CD8-positive, alpha-beta memory T cell (primary cell): ENCODE results near the gene SPAG4. TPM values are rescaled to one million over a fixed set of nuclear protein-coding genes. Genes with fewer than 3 reads are reported as not detected.
A peak's percentile ranks its signal among the peaks of the same experiment; 100 is the strongest.

Experiments
- CTCF ChIA-PET: fragments of 350-600 bp; sonication (Branson Sonifier 250); formaldehyde crosslinking; loops from one replicate; lab custom pipeline; 2021; ENCODE audit warnings: antibody characterized with exemption; lab: Charles Lee
- POLR2A ChIA-PET: fragments of 350-600 bp; sonication (Branson Sonifier 250); formaldehyde crosslinking; loops from one replicate; lab custom pipeline; 2021; ENCODE audit warnings: antibody characterized with exemption; lab: Charles Lee
- DNase-seq, 5 donors: peaks; one replicate each; pipeline versions ENCODE4 v3.0.0 to v3.0.0-alpha.2; 2020 to 2022; ENCODE audit warnings: mixed read lengths in 1 of 5
- H3K27ac ChIP-seq: one replicate; pipeline ENCODE4 v1.7.0; 2013; ENCODE audit warnings: low read depth, mild to moderate bottlenecking, low read length, moderate library complexity
- H3K27me3 ChIP-seq: 2 replicates; pipeline ENCODE4 v1.7.0; 2013; ENCODE audit warnings: low read length, mild to moderate bottlenecking; ENCODE audit not compliant: insufficient read depth, poor library complexity, severe bottlenecking
- H3K36me3 ChIP-seq: 2 replicates; pipeline ENCODE4 v1.7.0; 2013; ENCODE audit warnings: mild to moderate bottlenecking, low read length, moderate library complexity; ENCODE audit not compliant: insufficient read depth
- H3K4me1 ChIP-seq: 2 replicates; pipeline ENCODE4 v1.7.0; 2013; ENCODE audit warnings: mild to moderate bottlenecking, low read length, moderate library complexity; ENCODE audit not compliant: insufficient read depth
- H3K4me3 ChIP-seq: 2 replicates; pipeline ENCODE4 v1.7.0; 2013; ENCODE audit warnings: mild to moderate bottlenecking, low read length
- H3K9me3 ChIP-seq: 2 replicates; pipeline ENCODE4 v1.7.0; 2013; ENCODE audit warnings: mild to moderate bottlenecking, low read length
- H3K27ac Mint-ChIP-seq, 8 donors: one replicate each; pipeline ENCODE4 v1.8.0; 2020 to 2021; ENCODE audit warnings: mixed read lengths in 8 of 8, mild to moderate bottlenecking in 6 of 8, inconsistent platforms in 3 of 8, moderate library complexity in 3 of 8
- H3K27me3 Mint-ChIP-seq, 2 donors: one replicate each; pipeline ENCODE4 v1.8.0; 2020 to 2021; ENCODE audit warnings: mixed read lengths in 2 of 2, mild to moderate bottlenecking in 1 of 2, moderate library complexity in 1 of 2
- H3K36me3 Mint-ChIP-seq, 3 donors: one replicate each; pipeline ENCODE4 v1.8.0; 2020 to 2021; ENCODE audit warnings: mixed read lengths in 3 of 3, inconsistent platforms in 1 of 3, mild to moderate bottlenecking in 1 of 3
- H3K4me1 Mint-ChIP-seq, 3 donors: one replicate each; pipeline ENCODE4 v1.8.0; 2020 to 2021; ENCODE audit warnings: mixed read lengths in 3 of 3, inconsistent platforms in 1 of 3, mild to moderate bottlenecking in 1 of 3
- H3K4me3 Mint-ChIP-seq, 7 donors: one replicate each; pipeline ENCODE4 v1.8.0; 2020 to 2021; ENCODE audit warnings: mixed read lengths in 7 of 7, mild to moderate bottlenecking in 6 of 7, moderate library complexity in 4 of 7, inconsistent platforms in 2 of 7
- H3K9me3 Mint-ChIP-seq, 5 donors: one replicate each; pipeline ENCODE4 v1.8.0; 2020 to 2022; ENCODE audit warnings: mixed read lengths in 5 of 5, mild to moderate bottlenecking in 3 of 5, moderate library complexity in 2 of 5, inconsistent platforms in 1 of 5
- polyA plus RNA-seq: library from polyadenylated mRNA; unstranded; fragments of 300-500 nt; fragmentation: Illumina TruSeq; gene quantifications from one replicate; pipeline ENCODE4 v1.2.3, GENCODE V29; 2021
- total RNA-seq, 2 experiments: library from RNA; stranded (reverse); gene quantifications; one replicate each; pipeline ENCODE4 v1.2.3, GENCODE V29; 2021

Gene SPAG4
- total and polyA plus RNA-seq, 3 experiments from 2014 or later: 1.1 to 2.1 (median 2.1) TPM

GRCh38 chr20:35606127-35606526, 9.5 kb upstream of the SPAG4 start:
- H3K9me3 ChIP-seq: no peaks in the 10 kb centered on the region
- no peak overlapping the region for H3K4me3 ChIP-seq
- no peak for DNase-seq
- H3K36me3 Mint-ChIP-seq: peaks cover 0 to 1% (median 0%) of the 10 kb centered on the region in 3 donors
- H3K9me3 Mint-ChIP-seq: no peaks in the 10 kb centered on the region
- H3K4me1 ChIP-seq: peaks cover 4% of the 10 kb centered on the region
- no peak overlapping the region for H3K27ac ChIP-seq
- no peaks in the 10 kb centered on the region for H3K36me3 ChIP-seq
- H3K4me3 Mint-ChIP-seq: no peak overlapping the region
- peaks cover 6% of the 10 kb centered on the region for H3K27me3 ChIP-seq
- ChIA-PET POLR2A (no interaction called here), CTCF (interaction anchor here (1.0 to 1.3 kb wide), 2 partner anchors 10 to 13 kb away, joined by 3 read pairs; partner anchors contain the start of gene SPAG4)
- peaks cover 3 to 4% of the 10 kb centered on the region in 2 donors for H3K27me3 Mint-ChIP-seq
- peaks cover 2 to 9% (median 4%) of the 10 kb centered on the region in 3 donors for H3K4me1 Mint-ChIP-seq
- H3K27ac Mint-ChIP-seq: no peak overlapping the region

GRCh38 chr20:35607003-35607735, 8.5 kb upstream of the SPAG4 start:
- ChIA-PET POLR2A (no interaction called here), CTCF (interaction anchor here (1.0 to 1.3 kb wide), 2 partner anchors 9 to 12 kb away, joined by 3 read pairs; partner anchors contain the start of gene SPAG4)
- Mint-ChIP-seq H3K36me3 (peaks cover 0 to 1% (median 0%) of the 10 kb centered on the region in 3 donors), H3K27me3 (no peaks in the 10 kb centered on the region), H3K9me3 (no peaks in the 10 kb centered on the region), H3K27ac (peak overlapping the region in 1 of 8 donors; percentile 47), H3K4me1 (peaks cover 0 to under 1% (median 0%) of the 10 kb centered on the region in 3 donors), H3K4me3 (no peak overlapping the region)
- H3K27me3 ChIP-seq: peaks cover 3% of the 10 kb centered on the region
- H3K36me3 ChIP-seq: no peaks in the 10 kb centered on the region
- H3K4me1 ChIP-seq: no peaks in the 10 kb centered on the region
- no peaks in the 10 kb centered on the region for H3K9me3 ChIP-seq
- no peak for DNase-seq
- no peak overlapping the region for H3K27ac ChIP-seq
- H3K4me3 ChIP-seq: no peak overlapping the region

- ChIA-PET POLR2A (no interaction called here), CTCF (interaction anchor here (0.8 to 1.1 kb wide), 3 partner anchors 9 to 343 kb away, joined by 3 read pairs; partner anchors contain the start of gene SCAND1)
- no peaks in the 10 kb centered on the region for H3K36me3 ChIP-seq
- H3K27ac ChIP-seq: no peak overlapping the region
- no peaks in the 10 kb centered on the region for H3K27me3 ChIP-seq
- H3K27me3 Mint-ChIP-seq: peaks cover 0 to 4% of the 10 kb centered on the region in 2 donors
- DNase-seq: no peak
- no peaks in the 10 kb centered on the region for H3K9me3 ChIP-seq
- H3K4me1 Mint-ChIP-seq: peaks cover 3 to 8% (median 4%) of the 10 kb centered on the region in 3 donors
- H3K4me1 ChIP-seq: peaks cover 5% of the 10 kb centered on the region
- no peak overlapping the region for H3K27ac Mint-ChIP-seq
- no peak overlapping the region for H3K4me3 Mint-ChIP-seq
- no peak overlapping the region for H3K4me3 ChIP-seq
- no peaks in the 10 kb centered on the region for H3K9me3 Mint-ChIP-seq
- no peaks in the 10 kb centered on the region for H3K36me3 Mint-ChIP-seq
These were observed 4.7 kb upstream of the SPAG4 start for GRCh38 chr20:35610833-35611427.

GRCh38 chr20:35611482-35611881, 4.1 kb upstream of the SPAG4 start:
- CTCF ChIA-PET: interaction anchor here (0.8 to 1.1 kb wide), 2 partner anchors 10 to 343 kb away, joined by 3 read pairs; partner anchors contain the start of gene SCAND1
- H3K27ac ChIP-seq: no peak overlapping the region

GRCh38 chr20:35616465-35617396, 1.1 kb downstream of the SPAG4 start:
- Histone ChIP-seq H3K36me3 (no peaks in the 10 kb centered on the region), H3K27ac (peak overlapping the region; percentile 67), H3K27me3 (no peaks in the 10 kb centered on the region), H3K9me3 (no peaks in the 10 kb centered on the region), H3K4me1 (peaks cover 26% of the 10 kb centered on the region), H3K4me3 (peak overlapping the region; percentile 59)
- Mint-ChIP-seq H3K27me3 (peaks cover 0 to 8% of the 10 kb centered on the region in 2 donors), H3K9me3 (no peaks in the 10 kb centered on the region), H3K4me3 (peak overlapping the region; percentile 83 to 95 (median 92)), H3K27ac (peak overlapping the region in 7 of 8 donors; percentile 56 to 100 (median 98)), H3K36me3 (peaks cover 0 to 3% (median 2%) of the 10 kb centered on the region in 3 donors), H3K4me1 (peaks cover 25 to 49% (median 32%) of the 10 kb centered on the region in 3 donors)
- DNase-seq: peak in 3 of 5 donors; percentile 54 to 75 (median 67)
- ChIA-PET POLR2A (interaction anchor here (0.6 to 4.9 kb wide), 8 partner anchors 13 to 338 kb away, joined by 4 to 57 read pairs (median 6); partner anchors contain the start of genes CPNE1, RBM12, RBM39 and SCAND1), CTCF (interaction anchor here (0.8 to 6.5 kb wide), 7 partner anchors 10 to 338 kb away, joined by 3 to 55 read pairs (median 3); partner anchors contain the start of genes RBM39 and SCAND1)

More at GRCh38 chr20:35611482-35611881, 4.1 kb upstream of the SPAG4 start:
- DNase-seq: no peak
- H3K4me3 Mint-ChIP-seq: no peak overlapping the region
- no peak overlapping the region for H3K27ac Mint-ChIP-seq
- Histone ChIP-seq H3K4me1 (peaks cover 5% of the 10 kb centered on the region), H3K9me3 (no peaks in the 10 kb centered on the region), H3K4me3 (no peak overlapping the region), H3K27me3 (no peaks in the 10 kb centered on the region), H3K36me3 (no peaks in the 10 kb centered on the region)
- no peaks in the 10 kb centered on the region for H3K9me3 Mint-ChIP-seq
- POLR2A ChIA-PET: no interaction called here
- no peaks in the 10 kb centered on the region for H3K36me3 Mint-ChIP-seq
- peaks cover 4 to 12% (median 5%) of the 10 kb centered on the region in 3 donors for H3K4me1 Mint-ChIP-seq
- peaks cover 0 to 6% of the 10 kb centered on the region in 2 donors for H3K27me3 Mint-ChIP-seq

- H3K4me3 ChIP-seq: peak overlapping the region; percentile 59
- Mint-ChIP-seq H3K9me3 (no peaks in the 10 kb centered on the region), H3K27me3 (peaks cover 0 to 8% of the 10 kb centered on the region in 2 donors), H3K27ac (peak overlapping the region; percentile 54 to 100 (median 76)), H3K36me3 (peaks cover 0 to 4% (median 2%) of the 10 kb centered on the region in 3 donors), H3K4me1 (peaks cover 25 to 49% (median 32%) of the 10 kb centered on the region in 3 donors), H3K4me3 (peak overlapping the region; percentile 83 to 95 (median 92))
- no peaks in the 10 kb centered on the region for H3K9me3 ChIP-seq
- peaks cover 26% of the 10 kb centered on the region for H3K4me1 ChIP-seq
- POLR2A ChIA-PET: interaction anchor here (0.7 to 4.9 kb wide), 6 partner anchors 14 to 336 kb away, joined by 3 to 57 read pairs (median 5); partner anchors contain the start of genes CPNE1, RBM12, RBM39 and SCAND1
- H3K27me3 ChIP-seq: no peaks in the 10 kb centered on the region
- no peaks in the 10 kb centered on the region for H3K36me3 ChIP-seq
- CTCF ChIA-PET: interaction anchor here (0.7 to 6.5 kb wide), 8 partner anchors 10 to 337 kb away, joined by 3 to 55 read pairs (median 8); partner anchors contain the start of genes CPNE1, RBM12, RBM39 and SCAND1
- DNase-seq: peak in 4 of 5 donors; percentile 23 to 64 (median 30)
- H3K27ac ChIP-seq: peak overlapping the region; percentile 67
These were observed 2.0 kb downstream of the SPAG4 start for GRCh38 chr20:35617397-35618262.
